HCT116 (cell line): ENCODE measurements around the gene EIF2A. TPM values are rescaled to one million over a fixed set of nuclear protein-coding genes. Genes with fewer than 3 reads are reported as not detected.

Experiments used
- ATAC-seq: fragments of 200-7000 bp; cut with Tn5 transposase; 2 replicates; pipeline ENCODE4 v1.9.1; 2020; ENCODE audit warnings: mild to moderate bottlenecking, moderate library complexity
- BruUV-seq: library from RNA; stranded (reverse); fragments of 400-500 nt; replicated peaks from 2 replicates; lab custom pipeline; 2021; lab: Mats Ljungman, UMichigan
- CTCF ChIA-PET: fragments of 300-600 bp; sonication (Branson Sonifier 250); formaldehyde crosslinking; loops from one replicate; lab custom pipeline; 2021; ENCODE audit warnings: antibody characterized with exemption; lab: Charles Lee
- POLR2A ChIA-PET: fragments of 300-600, 350-600 bp; sonication (Branson Sonifier 250); formaldehyde crosslinking; loops from one replicate; lab custom pipeline; 2021; ENCODE audit warnings: antibody characterized with exemption; lab: Charles Lee
- RAD21 ChIA-PET, 2 experiments: fragments of 300-600 bp; sonication (Branson Sonifier 250); formaldehyde crosslinking; loops; one replicate each; lab custom pipeline; 2023; ENCODE audit warnings: low total read pairs in 2 of 2; ENCODE audit not compliant: uncharacterized antibody in 2 of 2, unreplicated experiment in 2 of 2, low non-redundant PET in 1 of 2; lab: Charles Lee
- DNase-seq: peaks from one replicate; pipeline ENCODE4 v3.0.0-alpha.2; 2010; ENCODE audit warnings: low read depth, low spot score
- H2AFZ ChIP-seq: fragments of 200-600 bp; shearing (Covaris generic), sonication (generic); 2 replicates; pipeline ENCODE4 v1.6.1; 2017; ENCODE audit warnings: low read depth, mixed run types, mixed read lengths, antibody characterized with exemption, low read length; ENCODE audit not compliant: poor library complexity, severe bottlenecking
- H3K27ac ChIP-seq: 2 replicates; pipeline ENCODE4 v1.5.1; 2012; ENCODE audit warnings: low read depth, low read length
- H3K27me3 ChIP-seq: fragments of 200-600 bp; sonication (generic); 2 replicates; pipeline ENCODE4 v1.6.1; 2016; ENCODE audit warnings: mixed run types, low read length, mixed read lengths; ENCODE audit not compliant: insufficient read depth
- H3K36me3 ChIP-seq, 2 experiments: fragments of 200-500 bp in 1 of 2; fragments of 200-600 bp in 1 of 2; sonication (Bioruptor generic) in 1 of 2; sonication (generic) in 1 of 2; 2 replicates each; pipeline versions ENCODE4 v1.5.1 to v1.6.1; 2014 to 2016; ENCODE audit warnings: low read length in 2 of 2, inconsistent platforms in 1 of 2, mixed read lengths in 1 of 2, mixed run types in 1 of 2; ENCODE audit not compliant: insufficient read depth in 2 of 2, control insufficient read depth in 1 of 2
- H3K4me1 ChIP-seq, 2 experiments: fragments of 200-600 bp in 1 of 2; sonication (generic) in 1 of 2; 2 replicates each; pipeline versions ENCODE4 v1.5.1 to v1.6.1; 2012 to 2017; ENCODE audit warnings: low read length in 2 of 2, inconsistent platforms in 1 of 2, mild to moderate bottlenecking in 1 of 2, mixed read lengths in 1 of 2, mixed run types in 1 of 2, moderate library complexity in 1 of 2; ENCODE audit not compliant: insufficient read depth in 2 of 2, control insufficient read depth in 1 of 2
- H3K4me2 ChIP-seq: fragments of 200-600 bp; sonication (generic); 2 replicates; pipeline ENCODE4 v1.6.1; 2017; ENCODE audit warnings: mixed run types, low read length, mixed read lengths
- H3K4me3 ChIP-seq, 2 experiments: fragments of 200-600 bp in 1 of 2; sonication (generic) in 1 of 2; replicated peaks in 1 of 2; 2 replicates each; pipeline ENCODE4 v1.5.1; 2011 to 2016; ENCODE audit warnings: low read length in 2 of 2, control low read depth in 1 of 2, low read depth in 1 of 2, mild to moderate bottlenecking in 1 of 2, mixed read lengths in 1 of 2, mixed run types in 1 of 2
- H3K79me2 ChIP-seq: fragments of 200-600 bp; sonication (generic); 2 replicates; pipeline ENCODE4 v1.6.1; 2017; ENCODE audit warnings: mild to moderate bottlenecking, mixed run types, low read length, moderate library complexity, mixed read lengths; ENCODE audit not compliant: insufficient read depth
- H3K9ac ChIP-seq: fragments of 200-600 bp; sonication (generic); 2 replicates; pipeline ENCODE4 v1.6.1; 2016; ENCODE audit warnings: low read length, mixed read lengths
- H3K9me2 ChIP-seq: fragments of 200-600 bp; sonication (generic), shearing (Covaris generic); 2 replicates; pipeline ENCODE4 v1.6.1; 2017; ENCODE audit warnings: mixed run types, mild to moderate bottlenecking, moderate library complexity; ENCODE audit not compliant: insufficient read depth
- H3K9me3 ChIP-seq, 2 experiments: fragments of 200-500 bp in 1 of 2; fragments of 200-600 bp in 1 of 2; sonication (Bioruptor generic) in 1 of 2; sonication (generic) in 1 of 2; 2 replicates each; pipeline ENCODE4 v1.6.1; 2014 to 2017; ENCODE audit warnings: low read length in 2 of 2, mixed read lengths in 2 of 2, inconsistent platforms in 1 of 2, low read depth in 1 of 2, mild to moderate bottlenecking in 1 of 2, mixed run types in 1 of 2, moderate library complexity in 1 of 2; ENCODE audit not compliant: control insufficient read depth in 1 of 2, insufficient read depth in 1 of 2
- H4K20me1 ChIP-seq: fragments of 200-600 bp; sonication (generic), shearing (Covaris generic); 2 replicates; pipeline ENCODE4 v1.6.1; 2017; ENCODE audit warnings: mixed run types, mild to moderate bottlenecking, moderate library complexity; ENCODE audit not compliant: insufficient read depth
- CTCF ChIP-seq, 3 experiments: fragments of 200-600 bp in 1 of 3; sonication (generic) in 1 of 3; IDR thresholded peaks in 2 of 3; conservative IDR thresholded peaks in 1 of 3; 2 replicates each; pipeline ENCODE4 v1.5.1; 2012 to 2017; ENCODE audit warnings: low read depth in 2 of 3, low read length in 2 of 3, antibody characterized with exemption in 1 of 3, borderline replicate concordance in 1 of 3, control low read depth in 1 of 3, mild to moderate bottlenecking in 1 of 3, mixed read lengths in 1 of 3, mixed run types in 1 of 3, moderate library complexity in 1 of 3; ENCODE audit not compliant: insufficient read depth in 1 of 3
- intact Hi-C: fragments of 100-400 bp; cut with micrococcal nuclease; formaldehyde crosslinking; loops from 2 replicates; pipeline ENCODE4 v1.10.0; 2022
- total RNA-seq: library from RNA; stranded (reverse); gene quantifications from one replicate; pipeline ENCODE4 v1.2.1, GENCODE V29; 2021; ENCODE audit not compliant: unreplicated experiment
- TF ChIP-seq, protein P1 (sequence below): IDR thresholded peaks from 2 replicates; pipeline ENCODE4 v1.6.1; 2011; ENCODE audit warnings: mild to moderate bottlenecking, low read length, moderate library complexity; ENCODE audit not compliant: insufficient replicate concordance; ENCODE audit errors: extremely low read depth

EIF2A gene
- total RNA-seq, 1 experiment from 2014 or later = 126 TPM

- intact Hi-C loops = no loop called here
- Histone ChIP-seq H3K9ac (no peak overlapping the region), H3K36me3 (peaks cover 2 to 4% of the 10 kb centered on the region in 2 experiments; a peak in 2 of 4 replicates), H4K20me1 (peaks cover 7% of the 10 kb centered on the region; the same call in 1 of the 2 replicates), H2AFZ (no peak overlapping the region), H3K27me3 (no peaks in the 10 kb centered on the region)
- RAD21 ChIA-PET = no interaction called here
- BruUV-seq = no TSS peak
- TF ChIP-seq, protein P1, sequence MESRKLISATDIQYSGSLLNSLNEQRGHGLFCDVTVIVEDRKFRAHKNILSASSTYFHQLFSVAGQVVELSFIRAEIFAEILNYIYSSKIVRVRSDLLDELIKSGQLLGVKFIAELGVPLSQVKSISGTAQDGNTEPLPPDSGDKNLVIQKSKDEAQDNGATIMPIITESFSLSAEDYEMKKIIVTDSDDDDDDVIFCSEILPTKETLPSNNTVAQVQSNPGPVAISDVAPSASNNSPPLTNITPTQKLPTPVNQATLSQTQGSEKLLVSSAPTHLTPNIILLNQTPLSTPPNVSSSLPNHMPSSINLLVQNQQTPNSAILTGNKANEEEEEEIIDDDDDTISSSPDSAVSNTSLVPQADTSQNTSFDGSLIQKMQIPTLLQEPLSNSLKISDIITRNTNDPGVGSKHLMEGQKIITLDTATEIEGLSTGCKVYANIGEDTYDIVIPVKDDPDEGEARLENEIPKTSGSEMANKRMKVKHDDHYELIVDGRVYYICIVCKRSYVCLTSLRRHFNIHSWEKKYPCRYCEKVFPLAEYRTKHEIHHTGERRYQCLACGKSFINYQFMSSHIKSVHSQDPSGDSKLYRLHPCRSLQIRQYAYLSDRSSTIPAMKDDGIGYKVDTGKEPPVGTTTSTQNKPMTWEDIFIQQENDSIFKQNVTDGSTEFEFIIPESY = no peak
- TF ChIP-seq CTCF (IDR thresholded peaks at IDR 0.05 in 2 of 3, conservative IDR thresholded peaks at IDR 0.05 in 1 of 3; ENCODE audit: borderline replicate concordance in 1 of 3, insufficient read depth in 1 of 3, low read depth in 2 of 3, low read length in 2 of 3) = no peak
- TF ChIP-seq, all 23 proteins: peak for 0
- Histone ChIP-seq H3K27ac (no peak overlapping the region), H3K4me1 (no peaks in the 10 kb centered on the region), H3K9me2 (no peaks in the 10 kb centered on the region), H3K9me3 (no peaks in the 10 kb centered on the region), H3K79me2 (peaks cover 46% of the 10 kb centered on the region), H3K4me3 (no peak overlapping the region), H3K4me2 (no peak overlapping the region)
- POLR2A ChIA-PET = no interaction called here
- ATAC-seq (no peak), DNase-seq (no peak)
- CTCF ChIA-PET = no interaction called here
Observed at GRCh38 chr3:150623945-150624344, 77.4 kb downstream of the EIF2A start.
